Measurements from ENCODE around the gene VPS54.

DNA sequence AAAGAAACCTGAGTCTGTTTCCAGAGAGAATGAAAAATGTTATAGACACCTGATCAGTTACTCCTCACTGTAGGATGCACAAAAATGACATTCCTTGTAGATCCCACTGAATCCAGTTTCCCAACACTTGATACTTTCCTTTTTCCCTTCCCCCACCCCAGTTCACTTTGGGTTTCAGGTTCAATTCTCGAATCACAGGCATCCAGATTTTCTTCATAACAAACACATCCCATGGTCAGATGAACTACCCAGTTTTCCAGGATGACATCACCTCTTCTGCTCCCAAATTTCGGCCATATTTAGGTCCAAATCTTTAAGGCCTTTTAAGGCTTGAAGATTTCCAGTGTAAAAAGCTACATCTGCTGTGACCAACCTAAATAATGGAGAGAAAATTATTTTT lies 126.1 kb downstream of the VPS54 start:
- TF ChIP-seq, protein P1, sequence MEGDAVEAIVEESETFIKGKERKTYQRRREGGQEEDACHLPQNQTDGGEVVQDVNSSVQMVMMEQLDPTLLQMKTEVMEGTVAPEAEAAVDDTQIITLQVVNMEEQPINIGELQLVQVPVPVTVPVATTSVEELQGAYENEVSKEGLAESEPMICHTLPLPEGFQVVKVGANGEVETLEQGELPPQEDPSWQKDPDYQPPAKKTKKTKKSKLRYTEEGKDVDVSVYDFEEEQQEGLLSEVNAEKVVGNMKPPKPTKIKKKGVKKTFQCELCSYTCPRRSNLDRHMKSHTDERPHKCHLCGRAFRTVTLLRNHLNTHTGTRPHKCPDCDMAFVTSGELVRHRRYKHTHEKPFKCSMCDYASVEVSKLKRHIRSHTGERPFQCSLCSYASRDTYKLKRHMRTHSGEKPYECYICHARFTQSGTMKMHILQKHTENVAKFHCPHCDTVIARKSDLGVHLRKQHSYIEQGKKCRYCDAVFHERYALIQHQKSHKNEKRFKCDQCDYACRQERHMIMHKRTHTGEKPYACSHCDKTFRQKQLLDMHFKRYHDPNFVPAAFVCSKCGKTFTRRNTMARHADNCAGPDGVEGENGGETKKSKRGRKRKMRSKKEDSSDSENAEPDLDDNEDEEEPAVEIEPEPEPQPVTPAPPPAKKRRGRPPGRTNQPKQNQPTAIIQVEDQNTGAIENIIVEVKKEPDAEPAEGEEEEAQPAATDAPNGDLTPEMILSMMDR (IDR thresholded peaks at IDR 0.05): no peak
- no peak for TF ChIP-seq ZFX (IDR thresholded peaks at IDR 0.05; ENCODE audit: borderline replicate concordance)
